GM20431 (cell line): Measurements from ENCODE around the gene EPS15.
"Not testable (repeated sequence)": the region's sequence is repeated elsewhere in the genome, so short reads cannot be mapped to it uniquely, and the experiment has no call there.

Experiments
- in situ Hi-C: fragments of 300-500 bp; cut with MseI, MboI; formaldehyde crosslinking; loops from one replicate; pipeline ENCODE4 v1.15.0; 2020; ENCODE audit warnings: low sequenced_read_pairs; ENCODE audit not compliant: unreplicated experiment

The EPS15 gene

GRCh38 chr1:51325011-51325385 lies 194.1 kb downstream of the EPS15 start:
- in situ Hi-C loops, result not testable (repeated sequence)

GRCh38 chr1:51324251-51325010 lies 194.6 kb downstream of the EPS15 start:
- in situ Hi-C loops, result no loop called here

GRCh38 chr1:51323778-51324177 lies 195.3 kb downstream of the EPS15 start:
- in situ Hi-C loops, result no loop called here

GRCh38 chr1:51322417-51323101 lies 196.5 kb downstream of the EPS15 start:
- in situ Hi-C loops, result no loop called here

DNA sequence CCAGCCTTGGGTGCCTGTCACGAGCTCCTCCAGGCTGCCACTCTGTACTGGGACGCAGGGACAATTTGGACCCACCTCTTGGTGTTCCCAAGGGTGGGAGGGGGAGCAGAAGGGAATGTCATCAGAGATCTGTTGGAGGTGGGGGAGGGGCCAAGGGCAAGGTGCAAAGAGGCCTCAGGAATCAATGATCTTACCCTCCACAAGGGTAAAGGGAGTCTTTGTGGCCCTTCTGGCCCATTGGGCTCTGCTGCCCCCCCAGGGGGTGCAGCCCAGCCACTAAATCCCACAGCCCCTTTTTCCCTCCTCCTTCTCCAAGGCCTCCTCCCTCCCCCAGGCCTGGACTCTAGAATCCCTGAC lies 197.2 kb downstream of the EPS15 start:
- in situ Hi-C loops, result no loop called here

DNA sequence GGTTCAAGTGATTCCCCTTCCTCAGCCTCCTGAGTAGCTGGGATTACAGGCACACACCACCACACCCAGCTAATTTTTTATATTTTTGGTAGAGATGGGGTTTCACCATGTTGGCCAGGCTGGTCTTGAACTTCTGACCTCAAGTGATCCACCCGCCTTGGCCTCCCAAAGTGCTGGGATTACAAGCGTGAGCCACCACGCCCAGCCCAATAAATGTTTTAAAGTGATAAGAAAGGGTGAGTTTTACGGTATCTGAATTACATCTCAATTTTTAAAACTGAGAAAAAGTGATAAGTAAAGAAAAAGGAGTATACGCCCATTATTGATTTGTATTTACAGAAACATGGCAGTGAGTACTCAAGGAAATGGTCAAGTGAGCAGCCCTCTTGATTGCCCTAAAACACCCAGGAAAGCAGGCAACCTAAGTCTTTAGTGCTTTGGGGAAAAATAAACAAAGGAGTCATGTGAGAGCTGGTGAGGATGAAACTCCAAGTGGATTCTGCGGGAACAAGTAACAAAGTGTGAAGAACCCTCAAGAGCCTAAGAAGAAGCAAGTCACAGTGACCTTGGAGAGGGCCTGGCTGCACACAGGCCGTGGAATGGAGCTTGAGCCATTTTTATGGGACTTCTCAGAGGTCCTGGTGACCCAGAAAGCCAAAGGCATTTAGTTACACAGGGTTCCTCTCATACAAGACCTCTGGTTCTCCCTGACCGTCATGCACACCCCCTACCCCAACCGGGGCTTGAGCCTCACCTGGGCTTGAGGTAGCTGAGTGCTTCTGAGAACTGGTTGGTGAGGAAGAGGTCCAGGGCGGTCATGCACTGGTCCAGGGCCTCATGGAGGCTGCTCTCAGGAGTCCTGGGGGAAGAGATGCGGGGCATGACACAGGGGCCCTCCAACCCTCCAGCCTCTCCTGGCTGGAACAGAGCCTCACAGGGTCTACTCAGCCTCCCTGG lies 197.8 kb downstream of the EPS15 start:
- in situ Hi-C loops, result no loop called here

DNA sequence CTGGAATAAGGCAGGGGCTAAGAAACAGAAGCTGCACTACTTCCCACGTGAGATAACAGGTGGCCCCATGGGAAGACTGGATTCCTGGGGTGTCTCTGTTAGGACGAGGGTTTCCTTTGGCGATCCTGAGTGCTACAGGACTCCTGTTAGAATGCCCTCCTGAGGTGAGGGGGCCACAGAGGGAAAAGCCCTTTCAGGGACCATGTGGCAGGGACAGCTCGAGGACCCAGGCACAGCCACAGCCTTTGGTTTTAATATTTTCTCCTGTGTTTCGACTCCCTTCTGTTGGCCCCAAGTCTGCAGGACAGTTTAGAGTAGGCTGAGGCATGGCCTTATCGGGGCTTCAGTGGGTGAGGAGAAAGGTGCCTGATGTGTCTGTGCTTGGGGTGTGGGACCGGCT lies 201.3 kb downstream of the EPS15 start:
- in situ Hi-C loops, result no loop called here

GRCh38 chr1:51316846-51317120 lies 202.3 kb downstream of the EPS15 start:
- in situ Hi-C loops, result no loop called here

DNA sequence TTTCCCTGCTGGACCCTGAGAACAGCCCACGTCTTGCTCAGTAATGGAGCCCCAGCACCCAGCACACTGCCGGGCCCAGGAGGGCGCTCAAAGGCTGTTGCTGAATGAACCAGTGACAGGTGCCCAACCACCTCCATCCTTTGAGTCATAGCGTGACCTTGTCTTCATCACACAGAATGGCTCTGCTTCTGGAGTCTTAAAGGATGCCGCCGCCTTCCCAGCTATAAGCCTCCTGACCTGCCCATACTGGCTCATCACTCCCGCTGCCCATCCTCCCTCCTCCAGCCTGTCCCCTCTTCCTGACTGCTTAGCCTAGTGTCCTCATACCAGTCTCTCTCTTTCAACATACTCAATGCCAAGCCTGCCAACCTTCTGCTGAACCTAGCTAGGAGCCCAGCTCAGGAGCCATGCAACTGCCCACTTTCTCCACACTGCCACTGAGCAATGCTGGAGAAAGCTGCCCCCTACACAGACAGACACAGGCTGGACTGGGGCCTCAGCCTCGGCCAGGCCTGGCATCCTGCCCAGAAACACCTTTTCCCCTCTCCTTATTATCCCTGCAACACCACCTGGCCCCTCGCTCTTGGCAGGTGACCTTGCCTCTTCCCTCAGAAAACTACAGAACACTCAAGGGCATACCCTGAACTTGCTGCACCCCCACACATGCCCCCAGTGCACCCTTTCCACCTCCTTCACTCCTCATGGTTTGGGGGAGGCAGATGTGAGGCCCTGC lies 202.8 kb downstream of the EPS15 start:
- in situ Hi-C loops, result no loop called here

DNA sequence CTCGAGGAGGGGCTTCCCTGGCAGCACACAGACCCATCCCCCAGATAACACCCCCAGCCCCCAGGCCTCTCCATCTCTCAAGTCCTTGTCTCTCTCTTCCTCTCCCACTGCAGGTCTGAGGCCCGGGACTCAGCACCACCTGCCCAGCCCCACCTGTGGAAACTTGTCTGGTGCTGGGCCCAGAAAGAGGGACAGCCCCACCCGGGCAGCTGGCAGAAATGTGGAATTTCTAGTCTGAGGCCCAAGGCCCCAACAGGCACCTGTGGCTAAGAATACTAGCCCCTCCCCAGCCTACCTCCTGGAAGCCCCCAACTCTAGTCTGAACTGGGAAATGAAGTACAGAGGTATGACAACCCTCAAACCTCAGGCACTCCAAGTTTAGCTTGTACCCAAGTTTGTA lies 204.1 kb downstream of the EPS15 start:
- in situ Hi-C loops, result no loop called here

GRCh38 chr1:51313961-51314777 lies 204.9 kb downstream of the EPS15 start:
- in situ Hi-C loops, result no loop called here

GRCh38 chr1:51313268-51313852 lies 205.7 kb downstream of the EPS15 start:
- in situ Hi-C loops, result no loop called here

DNA sequence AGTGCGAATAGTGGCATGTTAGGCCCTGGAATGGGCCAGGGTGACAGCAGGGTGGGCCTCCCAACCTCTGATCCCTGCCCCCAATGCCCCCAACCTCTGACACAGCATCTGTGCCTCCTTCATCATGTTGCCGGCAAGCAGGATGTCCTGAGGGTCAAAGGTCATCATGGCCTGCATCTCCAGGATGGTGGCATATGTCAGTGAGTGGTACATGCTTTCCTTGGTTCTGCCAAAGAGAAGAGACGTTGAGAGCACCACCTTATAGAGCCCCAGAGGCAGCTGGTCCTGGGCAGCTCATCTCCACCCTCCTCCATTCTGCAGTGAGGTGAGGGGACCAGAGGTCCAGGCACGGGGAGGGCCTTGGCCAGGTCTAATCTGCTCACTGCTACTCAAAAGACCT lies 206.3 kb downstream of the EPS15 start:
- in situ Hi-C loops, result no loop called here

GRCh38 chr1:51311826-51312225 lies 207.2 kb downstream of the EPS15 start:
- in situ Hi-C loops, result no loop called here

- in situ Hi-C loops, result no loop called here
Measured at GRCh38 chr1:51310871-51311613, 208.0 kb downstream of the EPS15 start.

GRCh38 chr1:51309291-51309690 lies 209.8 kb downstream of the EPS15 start:
- in situ Hi-C loops, result no loop called here

DNA sequence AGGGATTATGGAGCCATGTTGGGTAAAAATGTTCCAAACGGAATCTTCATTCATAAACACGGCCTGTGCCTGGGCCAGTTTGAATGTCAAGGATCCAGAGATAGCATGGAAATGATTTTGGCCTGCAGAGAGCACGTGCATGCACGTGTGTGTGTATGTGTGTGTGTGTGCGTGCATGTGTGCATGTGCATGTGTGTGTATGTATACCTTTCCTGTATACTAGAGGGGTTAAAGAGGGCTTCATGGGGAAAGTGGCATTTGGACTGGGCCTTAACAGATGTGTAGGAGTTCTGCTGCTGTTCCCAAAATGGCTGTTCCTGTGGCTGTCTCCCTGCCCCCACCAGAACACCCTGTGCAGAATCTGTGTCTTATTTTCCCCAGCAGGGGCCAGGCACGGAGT lies 210.4 kb downstream of the EPS15 start:
- in situ Hi-C loops, result no loop called here

GRCh38 chr1:51306950-51307349 lies 212.1 kb downstream of the EPS15 start:
- in situ Hi-C loops, result no loop called here
